GM18498 (cell line): Measurements from ENCODE around the gene PACRG.
"Not testable (repeated sequence)": the region's sequence is repeated elsewhere in the genome, so short reads cannot be mapped to it uniquely, and the experiment has no call there.

Experiments
- ATAC-seq: cut with Tn5 transposase; IDR thresholded peaks from one replicate; pipeline ENCODE4 v1.9.1; 2021; ENCODE audit warnings: mild to moderate bottlenecking, moderate library complexity; ENCODE audit not compliant: unreplicated experiment

Gene PACRG

GRCh38 chr6:162727322-162728182 lies at the start of gene PACRG, which contains the start of gene PRKN:
Gene PACRG, plus strand, starts transcription at chr6:162727974.
Gene PRKN, minus strand, starts transcription at chr6:162727766.
- peak; percentile 98 for ATAC-seq

GRCh38 chr6:162678896-162679295 lies 48.9 kb upstream of the PACRG start:
- ATAC-seq, result not testable (repeated sequence)

- no peak for ATAC-seq
Observed at GRCh38 chr6:162679681-162680080, 48.1 kb upstream of the PACRG start.

- ATAC-seq, result no peak
Observed at GRCh38 chr6:162680367-162680766, 47.4 kb upstream of the PACRG start.

GRCh38 chr6:162680871-162681270 lies 46.9 kb upstream of the PACRG start:
- ATAC-seq, result no peak

- ATAC-seq, result no peak
Observed at GRCh38 chr6:162681447-162681846, 46.3 kb upstream of the PACRG start.

- ATAC-seq, result no peak
Observed at GRCh38 chr6:162683135-162683534, 44.6 kb upstream of the PACRG start.

GRCh38 chr6:162684052-162684451 lies 43.7 kb upstream of the PACRG start:
- ATAC-seq, result no peak

- ATAC-seq, result no peak
Observed at GRCh38 chr6:162684961-162685360, 42.8 kb upstream of the PACRG start.

- ATAC-seq, result no peak
Observed at GRCh38 chr6:162685586-162685985, 42.2 kb upstream of the PACRG start.

GRCh38 chr6:162688751-162689345 lies 38.9 kb upstream of the PACRG start:
- no peak for ATAC-seq

GRCh38 chr6:162690158-162690557 lies 37.6 kb upstream of the PACRG start:
- no peak for ATAC-seq

- no peak for ATAC-seq
Observed at GRCh38 chr6:162697872-162698403, 29.8 kb upstream of the PACRG start.

- ATAC-seq, result no peak
Observed at GRCh38 chr6:162698440-162698839, 29.3 kb upstream of the PACRG start.

- ATAC-seq, result no peak
Observed at GRCh38 chr6:162699961-162700360, 27.8 kb upstream of the PACRG start.

GRCh38 chr6:162700966-162701365 lies 26.8 kb upstream of the PACRG start:
- ATAC-seq, result no peak

- ATAC-seq, result no peak
Observed at GRCh38 chr6:162701551-162701950, 26.2 kb upstream of the PACRG start.

- no peak for ATAC-seq
Observed at GRCh38 chr6:162702446-162702845, 25.3 kb upstream of the PACRG start.

GRCh38 chr6:162704001-162704400 lies 23.8 kb upstream of the PACRG start:
- no peak for ATAC-seq

GRCh38 chr6:162705736-162706135 lies 22.0 kb upstream of the PACRG start:
- ATAC-seq, result no peak

- no peak for ATAC-seq
Observed at GRCh38 chr6:162706232-162706631, 21.5 kb upstream of the PACRG start.

GRCh38 chr6:162708971-162709370 lies 18.8 kb upstream of the PACRG start:
- no peak for ATAC-seq
